Measurements from ENCODE around the gene OTUB1.

DNA sequence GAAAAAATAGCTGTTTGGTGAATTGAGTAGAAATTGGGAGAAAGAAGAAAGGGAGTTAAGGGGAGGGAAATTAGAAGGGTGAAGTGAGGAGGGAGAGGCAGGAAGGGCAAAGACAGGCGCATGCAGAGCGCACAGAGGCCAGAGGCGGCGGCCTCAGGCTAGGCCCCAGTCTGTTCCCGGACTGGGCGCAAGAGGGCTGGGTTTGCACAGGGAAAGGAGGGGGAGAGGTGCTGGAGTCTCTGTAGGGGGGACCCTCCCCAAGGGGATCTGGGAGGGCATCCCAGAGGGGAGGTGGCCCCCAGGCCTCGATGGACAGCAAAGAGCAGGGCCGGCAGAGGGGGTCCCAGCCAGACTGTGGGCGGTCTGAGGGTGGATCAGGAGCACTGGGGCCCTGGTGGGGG, 48.2 kb downstream of the OTUB1 start:
- TF ChIP-seq, protein P1, sequence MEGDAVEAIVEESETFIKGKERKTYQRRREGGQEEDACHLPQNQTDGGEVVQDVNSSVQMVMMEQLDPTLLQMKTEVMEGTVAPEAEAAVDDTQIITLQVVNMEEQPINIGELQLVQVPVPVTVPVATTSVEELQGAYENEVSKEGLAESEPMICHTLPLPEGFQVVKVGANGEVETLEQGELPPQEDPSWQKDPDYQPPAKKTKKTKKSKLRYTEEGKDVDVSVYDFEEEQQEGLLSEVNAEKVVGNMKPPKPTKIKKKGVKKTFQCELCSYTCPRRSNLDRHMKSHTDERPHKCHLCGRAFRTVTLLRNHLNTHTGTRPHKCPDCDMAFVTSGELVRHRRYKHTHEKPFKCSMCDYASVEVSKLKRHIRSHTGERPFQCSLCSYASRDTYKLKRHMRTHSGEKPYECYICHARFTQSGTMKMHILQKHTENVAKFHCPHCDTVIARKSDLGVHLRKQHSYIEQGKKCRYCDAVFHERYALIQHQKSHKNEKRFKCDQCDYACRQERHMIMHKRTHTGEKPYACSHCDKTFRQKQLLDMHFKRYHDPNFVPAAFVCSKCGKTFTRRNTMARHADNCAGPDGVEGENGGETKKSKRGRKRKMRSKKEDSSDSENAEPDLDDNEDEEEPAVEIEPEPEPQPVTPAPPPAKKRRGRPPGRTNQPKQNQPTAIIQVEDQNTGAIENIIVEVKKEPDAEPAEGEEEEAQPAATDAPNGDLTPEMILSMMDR (IDR thresholded peaks at IDR 0.05; ENCODE audit: low read depth, low read length, poor library complexity, severe bottlenecking): no peak
- TF ChIP-seq EZH2phosphoT487 (IDR thresholded peaks at IDR 0.05; ENCODE audit: borderline replicate concordance, low read length): no peak
